Effector memory CD4-positive, alpha-beta T cell (primary cell): ENCODE results near the gene OR10A6.

Source experiments
- DNase-seq, 3 donors: peaks; one replicate each; pipeline ENCODE4 v3.0.0-alpha.2; 2020
- H3K27ac ChIP-seq: 2 replicates; pipeline ENCODE4 v1.7.0; 2013; ENCODE audit warnings: mild to moderate bottlenecking, low read length, moderate library complexity; ENCODE audit not compliant: insufficient read depth, poor library complexity, severe bottlenecking
- H3K27me3 ChIP-seq: replicated peaks from 2 replicates; pipeline ENCODE4 v1.7.0; 2013; ENCODE audit warnings: mild to moderate bottlenecking, low read length; ENCODE audit not compliant: insufficient read depth, control insufficient read depth, poor library complexity, severe bottlenecking
- H3K36me3 ChIP-seq: 2 replicates; pipeline ENCODE4 v1.7.0; 2013; ENCODE audit warnings: mild to moderate bottlenecking, low read length, moderate library complexity; ENCODE audit not compliant: control insufficient read depth, insufficient read depth
- H3K4me1 ChIP-seq: 2 replicates; pipeline ENCODE4 v1.7.0; 2013; ENCODE audit warnings: low read length, mild to moderate bottlenecking; ENCODE audit not compliant: control insufficient read depth, insufficient read depth, poor library complexity, severe bottlenecking
- H3K4me3 ChIP-seq: 2 replicates; pipeline ENCODE4 v1.7.0; 2013; ENCODE audit warnings: low read length, low read depth, mild to moderate bottlenecking; ENCODE audit not compliant: insufficient read depth, poor library complexity, severe bottlenecking
- H3K9me3 ChIP-seq: 2 replicates; pipeline ENCODE4 v1.7.0; 2013; ENCODE audit warnings: mild to moderate bottlenecking, low read length, moderate library complexity; ENCODE audit not compliant: control insufficient read depth

Gene OR10A6

DNA sequence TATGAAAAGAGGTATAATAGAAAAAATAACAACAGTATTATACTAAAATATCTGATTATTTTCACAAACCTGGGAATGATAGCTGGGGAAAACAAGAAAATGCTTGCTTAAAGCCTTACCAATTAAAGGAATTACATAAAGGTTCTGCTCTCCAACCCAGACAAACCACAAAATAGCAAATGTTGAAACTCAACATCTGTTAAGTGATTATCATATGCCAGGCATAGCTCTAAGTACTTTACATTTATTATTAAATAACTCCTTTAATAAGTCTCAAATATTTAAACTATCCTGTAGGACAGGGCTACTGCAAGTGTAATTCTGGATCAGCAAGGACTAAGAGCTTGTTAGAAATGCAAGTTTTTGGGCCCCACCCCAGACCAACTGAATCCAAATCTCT lies 20.1 kb downstream of the OR10A6 start:
- no peak for DNase-seq
- Histone ChIP-seq H3K9me3 (no peaks in the 10 kb centered on the region), H3K27me3 (no peaks in the 10 kb centered on the region), H3K4me3 (no peak overlapping the region), H3K4me1 (no peaks in the 10 kb centered on the region), H3K36me3 (no peaks in the 10 kb centered on the region), H3K27ac (no peak overlapping the region)

DNA sequence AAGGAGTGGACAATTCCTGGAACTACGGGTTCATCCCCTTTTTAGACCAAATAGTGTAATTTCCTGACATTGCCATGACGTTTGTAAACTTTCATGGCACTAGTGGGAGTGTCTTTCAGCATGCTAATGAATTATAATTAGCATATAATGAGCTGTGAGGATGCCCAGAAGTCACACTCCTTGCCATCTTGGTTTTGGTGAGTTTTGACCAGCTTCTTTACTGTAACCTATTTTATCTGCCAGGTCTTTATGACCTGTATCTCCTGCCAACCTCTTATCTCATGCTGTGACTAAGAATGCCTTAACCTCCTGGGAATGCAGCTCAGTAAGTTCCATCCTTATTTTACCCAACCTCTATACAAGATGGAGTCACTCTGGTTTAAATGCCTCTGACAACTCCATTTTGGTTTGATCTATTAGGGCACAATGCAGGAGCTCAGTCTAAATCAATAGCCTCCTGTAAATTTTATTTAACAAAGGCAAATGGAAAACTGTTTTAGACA lies 20.7 kb downstream of the OR10A6 start:
- Histone ChIP-seq H3K36me3 (no peaks in the 10 kb centered on the region), H3K4me1 (no peaks in the 10 kb centered on the region), H3K9me3 (no peaks in the 10 kb centered on the region), H3K27me3 (no peaks in the 10 kb centered on the region), H3K4me3 (no peak overlapping the region), H3K27ac (no peak overlapping the region)
- no peak for DNase-seq

DNA sequence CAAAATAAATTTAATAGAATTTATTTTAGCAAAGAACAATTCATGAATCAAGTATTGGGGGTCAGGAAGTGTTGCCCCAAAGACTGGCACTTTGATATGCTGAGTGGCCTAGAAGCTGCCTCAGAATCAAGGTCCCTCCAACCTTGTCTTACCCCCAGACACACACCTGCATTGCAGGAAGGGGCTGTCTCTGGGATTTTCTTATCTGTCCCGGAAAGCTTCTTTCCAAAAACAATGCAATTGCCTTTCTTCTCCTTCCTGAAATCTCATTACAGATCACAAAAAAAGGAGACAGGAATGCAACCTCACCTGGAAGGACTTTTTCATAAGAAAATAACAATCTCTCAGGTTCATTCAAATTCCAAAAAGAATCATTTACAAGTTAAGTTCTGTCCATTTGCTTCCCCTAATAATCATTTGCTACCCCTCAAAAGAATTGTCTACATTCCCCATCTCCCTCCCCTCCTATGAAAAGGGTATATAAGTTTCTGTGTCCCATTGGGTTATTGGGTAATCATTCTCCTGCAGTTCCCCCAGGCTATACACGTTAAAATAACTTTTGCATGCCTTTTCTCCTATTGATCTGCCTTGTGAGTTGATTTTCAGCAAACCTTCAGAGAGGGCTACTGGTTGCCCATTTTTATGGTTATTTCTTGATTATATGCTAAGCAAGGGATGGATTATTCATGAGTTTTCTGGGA lies 21.3 kb downstream of the OR10A6 start:
- Histone ChIP-seq H3K27me3 (no peaks in the 10 kb centered on the region), H3K4me1 (no peaks in the 10 kb centered on the region)
- DNase-seq: no peak

DNA sequence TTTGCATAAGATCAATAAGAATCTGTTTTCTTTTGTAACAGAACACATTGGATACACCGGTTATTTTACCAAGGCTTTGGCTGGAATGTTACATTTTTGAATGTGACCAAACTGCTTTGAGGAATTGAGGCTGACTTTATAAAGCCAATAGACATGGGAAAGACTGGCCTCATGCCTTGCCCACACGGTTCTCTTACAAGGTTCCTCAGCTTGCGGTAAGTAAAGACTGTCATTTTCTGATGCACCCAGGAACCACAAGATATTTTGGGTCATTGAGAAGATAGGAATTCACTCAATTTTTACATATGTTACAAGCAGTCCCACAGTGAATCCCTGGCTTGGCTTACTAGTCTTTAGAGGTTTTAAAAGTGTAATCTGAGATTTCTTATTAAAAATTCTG lies 23.9 kb downstream of the OR10A6 start:
- no peaks in the 10 kb centered on the region for H3K27me3 ChIP-seq
- H3K27ac ChIP-seq: no peak overlapping the region
- no peaks in the 10 kb centered on the region for H3K9me3 ChIP-seq
- H3K4me1 ChIP-seq: no peaks in the 10 kb centered on the region
- H3K36me3 ChIP-seq: no peaks in the 10 kb centered on the region
- no peak for DNase-seq
- H3K4me3 ChIP-seq: no peak overlapping the region

More for the DNA sequence above, 21.3 kb downstream of the OR10A6 start:
- Histone ChIP-seq H3K9me3 (no peaks in the 10 kb centered on the region), H3K4me3 (no peak overlapping the region), H3K36me3 (no peaks in the 10 kb centered on the region), H3K27ac (no peak overlapping the region)

DNA sequence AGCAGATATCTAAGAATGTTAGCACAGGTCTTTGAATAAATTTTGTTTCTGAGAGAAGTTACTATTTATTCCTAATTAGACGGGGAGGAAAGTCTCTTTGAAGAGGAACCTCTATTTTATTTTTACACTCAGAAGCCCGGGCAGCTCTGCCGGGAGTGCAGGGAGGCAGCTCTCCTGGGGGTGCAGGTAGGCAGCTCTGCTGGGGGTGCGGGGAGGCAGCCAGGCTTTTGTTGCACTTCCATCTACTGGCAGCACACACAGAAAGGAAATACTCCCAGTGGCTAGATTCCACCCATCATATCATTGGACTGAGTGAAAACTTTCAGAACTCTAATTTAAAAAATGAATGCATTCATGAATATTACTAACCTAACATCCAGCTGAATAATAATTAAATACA lies 24.6 kb downstream of the OR10A6 start:
- H3K36me3 ChIP-seq: no peaks in the 10 kb centered on the region
- no peaks in the 10 kb centered on the region for H3K9me3 ChIP-seq
- H3K4me3 ChIP-seq: no peak overlapping the region
- H3K4me1 ChIP-seq: no peaks in the 10 kb centered on the region
- no peak for DNase-seq
- H3K27me3 ChIP-seq: no peaks in the 10 kb centered on the region
- no peak overlapping the region for H3K27ac ChIP-seq

DNA sequence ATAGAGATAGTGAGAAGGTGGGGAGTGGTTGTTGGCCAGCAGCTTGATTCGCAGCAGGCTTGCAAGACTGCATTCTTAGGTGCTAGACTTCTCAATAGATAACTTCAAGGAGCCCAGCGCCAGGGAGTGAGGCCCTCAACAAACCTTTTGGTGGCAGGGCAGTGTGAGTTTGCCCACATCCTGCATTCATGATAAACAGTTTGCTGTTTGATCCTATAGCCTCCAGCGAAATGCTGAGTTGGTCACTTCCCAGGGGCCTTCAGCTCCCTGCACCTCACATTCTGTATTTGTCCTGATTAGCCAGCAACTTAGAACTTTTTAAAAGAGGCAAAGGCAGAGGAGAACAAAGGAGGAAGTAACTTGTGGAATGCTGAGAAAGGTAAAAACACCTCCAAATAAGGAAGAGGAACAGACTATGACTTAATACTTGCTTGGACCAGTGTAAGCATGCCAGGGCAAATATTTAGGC lies 25.1 kb downstream of the OR10A6 start:
- Histone ChIP-seq H3K36me3 (no peaks in the 10 kb centered on the region), H3K4me3 (no peak overlapping the region), H3K27me3 (no peaks in the 10 kb centered on the region), H3K27ac (no peak overlapping the region), H3K9me3 (no peaks in the 10 kb centered on the region), H3K4me1 (no peaks in the 10 kb centered on the region)
- no peak for DNase-seq

DNA sequence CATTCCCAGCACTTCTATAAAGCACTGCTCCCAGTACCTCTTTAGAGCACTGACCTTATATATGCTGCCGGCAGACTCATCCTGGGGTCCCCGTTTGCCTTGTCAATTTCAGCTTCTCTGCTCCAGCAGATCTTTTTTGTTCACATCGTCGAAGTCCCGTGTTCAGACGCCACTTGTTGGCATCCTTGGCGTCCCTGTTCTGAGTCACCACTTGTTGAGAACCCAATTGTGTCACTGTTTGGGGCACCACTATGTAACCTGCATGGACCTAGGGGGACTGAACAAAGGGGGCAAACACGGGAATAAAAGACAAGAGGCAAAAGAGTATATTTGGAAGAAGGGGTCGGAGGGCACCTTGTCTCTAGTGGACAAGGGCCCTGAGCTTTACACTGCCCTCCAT lies 25.5 kb downstream of the OR10A6 start:
- H3K4me1 ChIP-seq: no peaks in the 10 kb centered on the region

DNA sequence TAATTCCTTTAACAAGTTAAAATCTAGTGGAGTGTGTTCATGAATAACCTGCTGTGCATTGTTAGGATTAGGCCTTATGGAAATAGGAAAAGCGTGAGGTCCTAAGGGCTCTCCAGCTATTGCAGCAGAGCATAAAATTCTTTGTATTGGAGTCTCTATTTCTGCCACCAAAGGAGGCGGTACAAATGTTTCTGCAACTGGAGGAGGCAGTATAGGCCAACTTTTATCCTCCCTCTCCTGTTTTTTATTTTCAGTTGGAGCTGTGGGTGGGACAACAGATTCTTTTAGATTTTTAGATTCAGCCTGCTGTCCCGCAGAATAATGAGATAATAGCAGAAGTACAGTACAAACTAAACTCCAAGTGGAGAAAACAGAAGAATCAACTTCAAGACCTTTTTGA lies 26.2 kb downstream of the OR10A6 start:
- DNase-seq: no peak
- H3K4me3 ChIP-seq: no peak overlapping the region
- no peak overlapping the region for H3K27ac ChIP-seq
- H3K27me3 ChIP-seq: no peaks in the 10 kb centered on the region
- H3K9me3 ChIP-seq: no peaks in the 10 kb centered on the region
- H3K4me1 ChIP-seq: no peaks in the 10 kb centered on the region
- H3K36me3 ChIP-seq: no peaks in the 10 kb centered on the region

More for the DNA sequence above, 25.5 kb downstream of the OR10A6 start:
- DNase-seq: no peak
- H3K36me3 ChIP-seq: no peaks in the 10 kb centered on the region
- no peaks in the 10 kb centered on the region for H3K9me3 ChIP-seq
- H3K27ac ChIP-seq: no peak overlapping the region
- no peak overlapping the region for H3K4me3 ChIP-seq
- H3K27me3 ChIP-seq: no peaks in the 10 kb centered on the region

DNA sequence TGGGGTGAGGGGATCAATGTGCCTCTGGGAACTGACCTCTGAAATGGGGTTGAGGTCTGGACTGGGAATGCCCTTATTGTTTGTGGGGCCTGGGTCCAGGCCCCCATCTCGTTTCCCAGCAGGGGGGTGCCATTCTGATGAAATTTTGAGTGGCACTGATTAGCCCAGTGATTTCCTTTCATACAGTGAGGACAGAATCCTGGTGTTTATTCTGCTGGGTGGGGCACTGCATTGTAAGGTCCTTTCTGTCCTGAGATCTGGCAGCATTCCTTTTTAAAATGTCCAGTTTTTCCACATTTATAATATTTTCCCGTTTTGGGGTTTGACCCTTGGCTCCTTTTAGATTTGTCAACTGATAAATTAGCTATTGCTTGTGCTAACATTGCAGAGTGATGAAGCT lies 27.1 kb downstream of the OR10A6 start:
- H3K4me1 ChIP-seq: no peaks in the 10 kb centered on the region
- no peaks in the 10 kb centered on the region for H3K36me3 ChIP-seq
- peaks cover 3% of the 10 kb centered on the region for H3K9me3 ChIP-seq
- no peak for DNase-seq
- H3K27me3 ChIP-seq: no peaks in the 10 kb centered on the region
- H3K4me3 ChIP-seq: no peak overlapping the region
- no peak overlapping the region for H3K27ac ChIP-seq

DNA sequence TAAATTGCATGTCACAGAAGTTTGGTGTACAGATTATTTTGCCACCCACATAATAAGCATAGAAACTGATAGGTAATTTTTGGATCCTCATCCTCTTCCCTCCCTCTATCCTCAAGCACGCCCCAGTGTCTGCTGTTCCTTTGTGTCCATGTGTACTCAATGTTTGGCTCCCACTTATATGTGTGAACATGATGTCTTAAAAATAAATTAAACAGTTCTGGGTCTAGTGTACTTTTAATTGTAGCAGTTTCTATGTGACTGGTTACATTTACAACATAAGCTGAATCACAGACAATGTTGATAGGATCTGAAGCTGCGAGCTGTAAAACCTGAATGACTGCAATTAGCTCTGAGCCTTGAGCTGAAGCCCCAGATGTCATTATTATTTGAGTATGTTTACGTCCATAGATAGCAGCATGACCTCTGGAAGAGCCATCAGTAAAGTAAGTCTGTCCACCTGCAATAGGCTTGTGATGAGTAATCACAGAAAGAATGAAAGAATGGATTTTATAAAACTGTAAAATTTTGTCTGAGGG lies 29.7 kb downstream of the OR10A6 start:
- H3K4me3 ChIP-seq: no peak overlapping the region
- no peak for DNase-seq
- H3K4me1 ChIP-seq: no peaks in the 10 kb centered on the region
- H3K36me3 ChIP-seq: no peaks in the 10 kb centered on the region
- no peak overlapping the region for H3K27ac ChIP-seq
- H3K27me3 ChIP-seq: no peaks in the 10 kb centered on the region
- H3K9me3 ChIP-seq: peaks cover 3% of the 10 kb centered on the region
